Left lung (tissue), 10 donors: Measurements from ENCODE around the gene AFF2. TPM values are rescaled to one million over a fixed set of nuclear protein-coding genes. Genes with fewer than 3 reads are reported as not detected.

Experiments
- ATAC-seq: fragments of 200-7000 bp; cut with Tn5 transposase; one replicate; pipeline ENCODE4 v1.9.1; 2020; ENCODE audit warnings: moderate library complexity
- DNase-seq, 4 donors: peaks; one replicate each; pipeline ENCODE4 v3.0.0-alpha.2; 2013 to 2020
- H3K27ac ChIP-seq, 2 donors: fragments of 200-600 bp; sonication (generic) in 1 of 2; one replicate each; pipeline versions ENCODE4 v1.5.0 to v1.8.0; 2020 to 2021
- H3K27me3 ChIP-seq, 2 donors: fragments of 200-600 bp; sonication (generic) in 1 of 2; one replicate each; pipeline versions ENCODE4 v1.5.0 to v1.8.0; 2020 to 2021
- H3K36me3 ChIP-seq, 2 donors: fragments of 200-600 bp; sonication (generic) in 1 of 2; one replicate each; pipeline versions ENCODE4 v1.5.0 to v1.8.0; 2020 to 2021
- H3K4me1 ChIP-seq, 2 donors: fragments of 200-600 bp; one replicate each; pipeline ENCODE4 v1.8.0; 2021
- H3K4me3 ChIP-seq, 2 donors: fragments of 200-600 bp; sonication (generic) in 1 of 2; one replicate each; pipeline versions ENCODE4 v1.5.0 to v1.8.0; 2020 to 2021; ENCODE audit warnings: mild to moderate bottlenecking in 1 of 2
- H3K9me3 ChIP-seq, 2 donors: fragments of 200-600 bp; sonication (generic) in 1 of 2; one replicate each; pipeline versions ENCODE4 v1.5.0 to v1.8.0; 2020 to 2021
- intact Hi-C, 2 donors: fragments of 100-400 bp; cut with DNase I; formaldehyde crosslinking; loops; one replicate each; pipeline versions ENCODE4 v1.11.2 to v1.14.2; 2022
- polyA plus RNA-seq, 6 donors: library from polyadenylated mRNA; unstranded; fragments of 120-200 nt; gene quantifications; one replicate each; pipeline ENCODE4 v1.2.1, GENCODE V29; 2013; ENCODE audit not compliant: insufficient read length in 6 of 6
- total RNA-seq, 2 donors: library from RNA; stranded (reverse); fragmentation: NEBNext Ultra II Directional; extraction: Animal tissue kit (Norgen Biotek cat#: 25700); gene quantifications; one replicate each; pipeline ENCODE4 v1.2.1, GENCODE V29; 2021
- TF ChIP-seq, protein P1 (sequence below), 2 donors: fragments of 200-600 bp; sonication (generic) in 1 of 2; IDR thresholded peaks; one replicate each; pipeline versions ENCODE4 v1.5.0 to v1.8.0; 2021; ENCODE audit warnings: antibody characterized with exemption in 2 of 2
- donor health status: DM: no; HTN: yes; CAD: no.
- donor health status: DM: no; HTN: no; CAD: no.

AFF2 gene
- total and polyA plus RNA-seq, 8 donors = 4.8 to 10.2 (median 5.7) TPM

DNA sequence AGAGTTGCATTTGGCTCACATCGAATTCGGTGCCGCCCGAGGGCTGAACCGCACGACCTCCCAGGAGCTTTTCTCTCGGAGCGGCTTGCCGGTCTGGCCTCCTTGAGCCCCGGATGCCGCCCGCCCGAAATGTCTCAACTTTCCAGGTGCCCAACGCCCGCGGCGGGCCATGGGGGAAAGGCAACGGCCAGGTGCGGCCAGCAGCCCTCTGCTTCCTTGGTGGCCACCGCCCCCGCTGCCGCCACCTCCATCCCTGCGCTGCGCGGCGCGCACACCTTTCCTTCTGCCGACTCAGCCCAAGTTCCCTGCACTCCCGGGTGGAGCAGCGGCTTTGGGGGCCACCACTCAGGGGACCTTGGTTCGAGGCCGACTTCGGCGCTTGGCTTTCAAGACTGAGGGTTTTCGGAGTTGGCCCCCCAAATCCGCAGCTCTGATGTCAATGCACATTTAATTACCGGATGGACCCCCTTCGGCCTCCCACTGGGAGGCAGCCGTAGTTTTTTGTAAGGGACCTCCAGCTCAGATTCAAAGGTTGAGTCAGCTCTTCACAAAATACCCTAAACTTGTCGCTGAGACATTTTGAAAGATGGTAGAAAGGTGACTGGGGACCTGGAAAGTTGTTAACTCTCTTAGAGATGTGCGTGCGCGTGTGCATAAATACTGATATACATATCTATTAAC, 1.1 kb downstream of the AFF2 start:
- Histone ChIP-seq H3K27ac (no peak overlapping the region), H3K36me3 (no peaks in the 10 kb centered on the region), H3K4me1 (peaks cover 0 to 7% of the 10 kb centered on the region in 2 donors), H3K4me3 (peak overlapping the region; percentile 21 to 46), H3K9me3 (no peaks in the 10 kb centered on the region), H3K27me3 (peaks cover 32 to 46% of the 10 kb centered on the region in 2 donors)
- TF ChIP-seq, protein P1, sequence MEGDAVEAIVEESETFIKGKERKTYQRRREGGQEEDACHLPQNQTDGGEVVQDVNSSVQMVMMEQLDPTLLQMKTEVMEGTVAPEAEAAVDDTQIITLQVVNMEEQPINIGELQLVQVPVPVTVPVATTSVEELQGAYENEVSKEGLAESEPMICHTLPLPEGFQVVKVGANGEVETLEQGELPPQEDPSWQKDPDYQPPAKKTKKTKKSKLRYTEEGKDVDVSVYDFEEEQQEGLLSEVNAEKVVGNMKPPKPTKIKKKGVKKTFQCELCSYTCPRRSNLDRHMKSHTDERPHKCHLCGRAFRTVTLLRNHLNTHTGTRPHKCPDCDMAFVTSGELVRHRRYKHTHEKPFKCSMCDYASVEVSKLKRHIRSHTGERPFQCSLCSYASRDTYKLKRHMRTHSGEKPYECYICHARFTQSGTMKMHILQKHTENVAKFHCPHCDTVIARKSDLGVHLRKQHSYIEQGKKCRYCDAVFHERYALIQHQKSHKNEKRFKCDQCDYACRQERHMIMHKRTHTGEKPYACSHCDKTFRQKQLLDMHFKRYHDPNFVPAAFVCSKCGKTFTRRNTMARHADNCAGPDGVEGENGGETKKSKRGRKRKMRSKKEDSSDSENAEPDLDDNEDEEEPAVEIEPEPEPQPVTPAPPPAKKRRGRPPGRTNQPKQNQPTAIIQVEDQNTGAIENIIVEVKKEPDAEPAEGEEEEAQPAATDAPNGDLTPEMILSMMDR (IDR thresholded peaks at IDR 0.05) = no peak
- intact Hi-C loops = no loop called here
- DNase-seq = peak in 2 of 4 donors; percentile 31 to 78
- ATAC-seq = no peak

DNA sequence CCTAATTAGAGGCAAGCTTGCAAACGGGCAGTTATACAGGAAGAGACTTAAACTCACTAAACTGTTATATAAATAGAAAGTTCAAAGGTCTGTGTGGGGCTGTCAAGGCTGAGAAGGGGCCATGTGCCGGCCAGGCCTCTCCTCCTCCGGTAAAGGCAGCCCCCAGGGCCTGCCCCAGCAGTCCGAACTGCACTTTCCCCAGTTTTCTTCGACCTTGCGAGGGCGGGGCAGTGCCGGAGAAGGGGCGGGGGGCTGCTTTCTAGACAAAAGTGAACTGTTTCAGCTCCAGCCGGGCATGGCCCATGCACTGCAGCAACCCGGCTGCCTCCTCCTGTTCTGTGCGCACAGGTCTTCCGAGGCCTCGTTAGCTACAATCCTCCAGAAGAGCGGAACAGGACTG, 4.1 kb downstream of the AFF2 start:
- TF ChIP-seq, protein P1 (IDR thresholded peaks at IDR 0.05) = no peak
- intact Hi-C loops = no loop called here
- peak in 1 of 4 donors; percentile 41 for DNase-seq

GRCh38 chrX:148507418-148507817, 7.0 kb downstream of the AFF2 start:
- ATAC-seq (no peak), DNase-seq (no peak)
- Histone ChIP-seq H3K27ac (no peak overlapping the region), H3K4me1 (no peaks in the 10 kb centered on the region), H3K4me3 (no peak overlapping the region), H3K36me3 (no peaks in the 10 kb centered on the region), H3K9me3 (no peaks in the 10 kb centered on the region), H3K27me3 (peaks cover 21% of the 10 kb centered on the region in 2 donors)
- TF ChIP-seq, protein P1 (IDR thresholded peaks at IDR 0.05) = no peak
- intact Hi-C loops = no loop called here

More for the DNA sequence above, 4.1 kb downstream of the AFF2 start:
- peaks cover 32 to 46% of the 10 kb centered on the region in 2 donors for H3K27me3 ChIP-seq
- no peak overlapping the region for H3K27ac ChIP-seq
- no peaks in the 10 kb centered on the region for H3K9me3 ChIP-seq
- H3K4me1 ChIP-seq = peaks cover 0 to 7% of the 10 kb centered on the region in 2 donors
- no peak for ATAC-seq
- H3K4me3 ChIP-seq = no peak overlapping the region
- no peaks in the 10 kb centered on the region for H3K36me3 ChIP-seq

GRCh38 chrX:148512453-148512852, 12.0 kb downstream of the AFF2 start:
- intact Hi-C loops = no loop called here
- Histone ChIP-seq H3K4me3 (no peak overlapping the region), H3K36me3 (no peaks in the 10 kb centered on the region), H3K27me3 (no peaks in the 10 kb centered on the region), H3K27ac (no peak overlapping the region), H3K4me1 (no peaks in the 10 kb centered on the region), H3K9me3 (no peaks in the 10 kb centered on the region)
- TF ChIP-seq, protein P1 (IDR thresholded peaks at IDR 0.05) = no peak
- no peak for DNase-seq
- ATAC-seq = no peak

GRCh38 chrX:148513661-148514060, 13.2 kb downstream of the AFF2 start:
- ATAC-seq = no peak

More at GRCh38 chrX:148513661-148514060, 13.2 kb downstream of the AFF2 start:
- TF ChIP-seq, protein P1 (IDR thresholded peaks at IDR 0.05) = no peak
- Histone ChIP-seq H3K27me3 (no peaks in the 10 kb centered on the region), H3K36me3 (no peaks in the 10 kb centered on the region), H3K9me3 (no peaks in the 10 kb centered on the region), H3K27ac (no peak overlapping the region), H3K4me3 (no peak overlapping the region), H3K4me1 (no peaks in the 10 kb centered on the region)
- DNase-seq = no peak
- intact Hi-C loops = no loop called here
